Natural killer cell (primary cell): Measurements from ENCODE around the gene TNS4. TPM values are rescaled to one million over a fixed set of nuclear protein-coding genes. Genes with fewer than 3 reads are reported as not detected.

Source experiments
- ATAC-seq, 3 donors: fragments of 150-1000 bp in 2 of 3; fragments of 200-7000 bp in 1 of 3; cut with Tn5 transposase; 1 replicate in 1 of 3; 2 replicates in 2 of 3; pipeline ENCODE4 v1.10.0; 2021; ENCODE audit warnings: mild to moderate bottlenecking in 2 of 3, moderate library complexity in 2 of 3
- DNase-seq, 2 donors: peaks; one replicate each; pipeline versions ENCODE4 v3.0.0 to v3.0.0-alpha.2; 2013 to 2021; ENCODE audit warnings: mixed read lengths in 1 of 2
- H3K27ac ChIP-seq: one replicate; pipeline ENCODE4 v1.5.1; 2013; ENCODE audit warnings: mild to moderate bottlenecking, low read length
- H3K27me3 ChIP-seq: one replicate; pipeline ENCODE4 v1.6.1; 2013; ENCODE audit warnings: low read length; ENCODE audit not compliant: control insufficient read depth, insufficient read depth
- H3K36me3 ChIP-seq: one replicate; pipeline ENCODE4 v1.6.1; 2013; ENCODE audit warnings: low read length; ENCODE audit not compliant: control insufficient read depth, insufficient read depth
- H3K4me1 ChIP-seq: one replicate; pipeline ENCODE4 v1.6.1; 2013; ENCODE audit warnings: low read length; ENCODE audit not compliant: control insufficient read depth, insufficient read depth
- H3K4me3 ChIP-seq: one replicate; pipeline ENCODE4 v1.5.1; 2013; ENCODE audit warnings: low read length
- H3K9me3 ChIP-seq: one replicate; pipeline ENCODE4 v1.6.1; 2013; ENCODE audit warnings: low read length; ENCODE audit not compliant: control insufficient read depth, insufficient read depth
- H3K27ac Mint-ChIP-seq, 2 donors: one replicate each; pipeline ENCODE4 v1.8.0; 2022; ENCODE audit warnings: mild to moderate bottlenecking in 2 of 2, mixed read lengths in 2 of 2, moderate library complexity in 1 of 2
- H3K27me3 Mint-ChIP-seq, 2 donors: one replicate each; pipeline ENCODE4 v1.8.0; 2022; ENCODE audit warnings: low read depth in 2 of 2, mixed read lengths in 2 of 2
- H3K36me3 Mint-ChIP-seq: one replicate; pipeline ENCODE4 v1.8.0; 2022; ENCODE audit warnings: mixed read lengths
- H3K4me1 Mint-ChIP-seq, 2 donors: one replicate each; pipeline ENCODE4 v1.8.0; 2022; ENCODE audit warnings: mixed read lengths in 2 of 2
- H3K4me3 Mint-ChIP-seq: one replicate; pipeline ENCODE4 v1.8.0; 2022; ENCODE audit warnings: mild to moderate bottlenecking, moderate library complexity, mixed read lengths
- H3K9me3 Mint-ChIP-seq, 2 donors: one replicate each; pipeline ENCODE4 v1.8.0; 2022; ENCODE audit warnings: mixed read lengths in 2 of 2
- WGBS: methylation state at CpG from one replicate; pipeline ENCODE4 v1.1.7; 2013; ENCODE audit warnings: missing lambda C conversion rate; ENCODE audit not compliant: insufficient coverage; 5-methylcytosine and 5-hydroxymethylcytosine counted together
- intact Hi-C: fragments of 100-400 bp; cut with micrococcal nuclease; formaldehyde crosslinking; loops from one replicate; pipeline ENCODE4 v1.14.2; 2022
- total RNA-seq, 4 donors: library from RNA; stranded (reverse); fragments of 120-200 nt in 1 of 4; gene quantifications; one replicate each; pipeline versions ENCODE4 v1.2.3 to v1.2.4, GENCODE V29; 2013 to 2022
- TF ChIP-seq, protein P1 (sequence below): fragments of 200-600 bp; IDR thresholded peaks from one replicate; pipeline ENCODE4 v1.8.0; 2022; ENCODE audit warnings: antibody characterized with exemption

Gene TNS4
- total RNA-seq, 3 donors from 2014 or later (not counting 1 experiment from before 2014, with no cell fraction given): 0.65 to 1.8 (median 0.94) TPM

DNA sequence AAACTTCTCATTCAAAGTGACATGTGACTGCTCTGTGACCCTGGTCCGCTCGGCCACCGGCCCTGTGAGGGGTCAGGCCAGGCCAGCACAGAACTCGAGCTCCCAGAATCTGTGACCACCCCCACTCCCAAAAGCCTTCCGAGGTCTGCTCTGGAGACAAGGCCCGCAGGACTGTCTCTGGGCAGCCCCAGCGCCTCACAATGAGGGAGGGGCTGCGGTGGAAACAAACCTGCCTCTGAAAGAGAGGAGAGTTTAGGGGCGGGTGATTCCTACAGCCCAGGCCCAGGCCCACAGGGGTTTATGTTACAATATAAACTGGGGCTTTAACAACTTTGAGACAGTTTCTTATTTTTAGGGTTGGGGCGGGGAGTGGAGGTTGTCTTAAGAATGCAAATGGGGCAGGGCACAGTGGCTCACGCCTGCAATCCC lies 38.3 kb downstream of the TNS4 start:
- ATAC-seq: no peak

DNA sequence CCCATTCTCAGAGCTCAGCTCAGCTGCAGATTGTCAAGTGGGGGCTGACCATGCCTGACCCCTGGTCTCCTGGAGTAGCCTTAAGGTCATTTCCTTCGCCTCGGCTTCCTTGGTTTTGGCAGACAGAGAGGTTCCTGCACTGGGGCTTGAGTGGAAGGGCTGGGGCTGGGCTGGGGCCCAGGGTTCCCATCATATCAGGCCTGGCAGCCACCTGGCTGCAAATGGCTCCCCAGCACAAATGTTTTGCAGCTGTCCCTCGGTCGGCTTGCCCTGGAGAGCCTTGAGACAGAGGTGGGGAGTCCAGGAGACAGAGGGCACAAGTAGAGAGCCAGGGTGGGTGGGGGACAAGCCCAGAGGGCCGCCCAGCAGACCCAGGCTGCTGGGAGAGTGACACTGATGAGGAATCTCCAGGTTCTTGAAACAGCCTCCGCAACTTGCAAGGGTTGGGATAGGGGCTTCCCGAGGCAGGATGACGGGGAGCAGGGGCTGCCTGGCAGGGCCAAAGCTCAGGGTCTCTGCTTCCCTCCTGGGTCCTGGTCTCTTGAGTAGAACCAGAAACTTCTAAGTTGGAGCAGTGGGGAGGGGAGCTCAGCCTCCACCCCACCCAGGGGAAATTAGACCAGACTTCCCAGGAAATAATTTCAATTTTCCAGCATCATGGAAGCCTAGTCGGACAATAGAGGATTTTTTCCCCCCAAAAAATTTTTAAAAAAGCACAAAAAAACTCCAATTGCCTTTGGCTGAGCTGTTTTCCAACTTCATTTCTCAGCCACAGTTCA lies 38.9 kb downstream of the TNS4 start:
- H3K9me3 ChIP-seq: no peaks in the 10 kb centered on the region
- H3K4me1 ChIP-seq: no peaks in the 10 kb centered on the region
- intact Hi-C loops: no loop called here
- no peaks in the 10 kb centered on the region for H3K27me3 ChIP-seq
- TF ChIP-seq, protein P1, sequence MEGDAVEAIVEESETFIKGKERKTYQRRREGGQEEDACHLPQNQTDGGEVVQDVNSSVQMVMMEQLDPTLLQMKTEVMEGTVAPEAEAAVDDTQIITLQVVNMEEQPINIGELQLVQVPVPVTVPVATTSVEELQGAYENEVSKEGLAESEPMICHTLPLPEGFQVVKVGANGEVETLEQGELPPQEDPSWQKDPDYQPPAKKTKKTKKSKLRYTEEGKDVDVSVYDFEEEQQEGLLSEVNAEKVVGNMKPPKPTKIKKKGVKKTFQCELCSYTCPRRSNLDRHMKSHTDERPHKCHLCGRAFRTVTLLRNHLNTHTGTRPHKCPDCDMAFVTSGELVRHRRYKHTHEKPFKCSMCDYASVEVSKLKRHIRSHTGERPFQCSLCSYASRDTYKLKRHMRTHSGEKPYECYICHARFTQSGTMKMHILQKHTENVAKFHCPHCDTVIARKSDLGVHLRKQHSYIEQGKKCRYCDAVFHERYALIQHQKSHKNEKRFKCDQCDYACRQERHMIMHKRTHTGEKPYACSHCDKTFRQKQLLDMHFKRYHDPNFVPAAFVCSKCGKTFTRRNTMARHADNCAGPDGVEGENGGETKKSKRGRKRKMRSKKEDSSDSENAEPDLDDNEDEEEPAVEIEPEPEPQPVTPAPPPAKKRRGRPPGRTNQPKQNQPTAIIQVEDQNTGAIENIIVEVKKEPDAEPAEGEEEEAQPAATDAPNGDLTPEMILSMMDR: no peak
- DNase-seq (no peak), ATAC-seq (no peak)
- Mint-ChIP-seq H3K27me3 (peaks cover 0 to 8% of the 10 kb centered on the region in 2 donors), H3K4me3 (no peak overlapping the region), H3K9me3 (no peaks in the 10 kb centered on the region), H3K27ac (no peak overlapping the region), H3K4me1 (no peaks in the 10 kb centered on the region), H3K36me3 (no peaks in the 10 kb centered on the region)
- WGBS: 92% methylated on average over 9 of the region's 9 CpGs
- no peak overlapping the region for H3K4me3 ChIP-seq
- no peaks in the 10 kb centered on the region for H3K36me3 ChIP-seq
- H3K27ac ChIP-seq: no peak overlapping the region

More for the DNA sequence above, 38.3 kb downstream of the TNS4 start:
- no peak overlapping the region for H3K4me3 Mint-ChIP-seq
- no peaks in the 10 kb centered on the region for H3K9me3 Mint-ChIP-seq
- no peak overlapping the region for H3K4me3 ChIP-seq
- no peaks in the 10 kb centered on the region for H3K36me3 ChIP-seq
- H3K27me3 Mint-ChIP-seq: peaks cover 0 to 8% of the 10 kb centered on the region in 2 donors
- no peaks in the 10 kb centered on the region for H3K36me3 Mint-ChIP-seq
- intact Hi-C loops: no loop called here
- no peaks in the 10 kb centered on the region for H3K9me3 ChIP-seq
- no peaks in the 10 kb centered on the region for H3K27me3 ChIP-seq
- no peak overlapping the region for H3K27ac Mint-ChIP-seq
- WGBS: 91% methylated on average over 11 of the region's 11 CpGs
- no peaks in the 10 kb centered on the region for H3K4me1 ChIP-seq
- no peak for DNase-seq
- TF ChIP-seq, protein P1: no peak
- H3K27ac ChIP-seq: no peak overlapping the region
- H3K4me1 Mint-ChIP-seq: no peaks in the 10 kb centered on the region

DNA sequence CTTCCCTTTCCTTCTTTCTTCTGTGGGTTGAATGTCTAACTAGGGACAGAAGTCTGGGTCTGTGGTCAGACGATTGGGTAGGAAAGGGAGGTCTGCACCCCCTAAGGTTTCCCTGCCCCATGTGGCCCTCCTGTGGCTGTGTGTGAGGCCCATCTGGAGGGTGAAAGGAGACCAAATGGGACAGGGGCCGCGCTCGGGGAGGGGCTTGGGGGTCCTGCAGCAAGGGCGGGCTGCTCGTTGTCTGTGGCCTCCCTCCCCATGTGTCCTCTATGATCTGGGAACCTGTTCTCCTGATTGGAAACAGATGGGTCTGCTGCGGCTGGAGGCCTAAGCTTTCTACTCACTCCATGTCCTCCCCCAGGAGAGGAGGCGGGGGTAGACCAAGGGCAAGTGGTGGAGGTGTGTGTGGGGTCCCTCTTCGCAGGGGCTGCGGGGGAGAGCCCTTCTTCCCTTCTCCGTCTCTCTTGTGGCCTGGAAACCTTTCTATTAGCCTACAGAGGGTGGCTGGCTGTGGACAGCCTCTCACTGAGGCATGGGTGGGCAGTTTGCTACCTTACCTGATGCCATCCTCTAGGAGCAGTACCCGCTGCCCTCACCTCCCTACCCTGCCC lies 39.6 kb downstream of the TNS4 start:
- Histone ChIP-seq H3K27ac (no peak overlapping the region), H3K4me3 (no peak overlapping the region)

More for the DNA sequence above, 39.6 kb downstream of the TNS4 start:
- WGBS: 80% methylated on average over 10 of the region's 12 CpGs
- H3K4me1 Mint-ChIP-seq: no peaks in the 10 kb centered on the region
- no peaks in the 10 kb centered on the region for H3K36me3 Mint-ChIP-seq
- TF ChIP-seq, protein P1: no peak
- no peaks in the 10 kb centered on the region for H3K4me1 ChIP-seq
- peaks cover 0 to 6% of the 10 kb centered on the region in 2 donors for H3K27me3 Mint-ChIP-seq
- no peaks in the 10 kb centered on the region for H3K9me3 Mint-ChIP-seq
- H3K27ac Mint-ChIP-seq: no peak overlapping the region
- H3K4me3 Mint-ChIP-seq: no peak overlapping the region
- H3K27me3 ChIP-seq: no peaks in the 10 kb centered on the region
- DNase-seq: no peak
- no peaks in the 10 kb centered on the region for H3K9me3 ChIP-seq
- intact Hi-C loops: no loop called here
- ATAC-seq: no peak
- no peaks in the 10 kb centered on the region for H3K36me3 ChIP-seq
